ENCODE measurements around the gene DNA2. TPM values are rescaled to one million over a fixed set of nuclear protein-coding genes. Genes with fewer than 3 reads are reported as not detected.

DNA2 gene
- total RNA-seq, 1 experiment from 2014 or later: 29.0 TPM

GRCh38 chr10:68402276-68402675, 69.5 kb downstream of the DNA2 start:
- intact Hi-C loops (cut with micrococcal nuclease; ENCODE audit: unreplicated experiment) (no loop called here), in situ Hi-C loops (cut with HindIII; ENCODE audit: low pct_unique_long_range_greater_than_20kb, low sequenced_read_pairs) (no loop called here)
- no peak overlapping the region for H3K4me3 ChIP-seq (ENCODE audit: low read depth in 2 of 2, low read length in 2 of 2)
- no peaks in the 10 kb centered on the region for H3K27me3 ChIP-seq (ENCODE audit: control insufficient read depth, insufficient read depth, low read length)
- no peak for TF ChIP-seq REST (IDR thresholded peaks at IDR 0.05; ENCODE audit: insufficient read depth in 1 of 2, low read depth in 2 of 2, low read length in 1 of 2)
- no peak for TF ChIP-seq TCF7L2 (IDR thresholded peaks at IDR 0.05; ENCODE audit: low read depth, low read length)
- no peak for TF ChIP-seq SIN3A (IDR thresholded peaks at IDR 0.05; ENCODE audit: borderline replicate concordance, insufficient read depth, low read depth, low read length)
- no peak for TF ChIP-seq POLR2AphosphoS5 (IDR thresholded peaks at IDR 0.05; ENCODE audit: low read depth, low read length)
- TF ChIP-seq CTCF (IDR thresholded peaks at IDR 0.05): no peak
- ChIA-PET CTCF (no interaction called here), POLR2A (no interaction called here)
- no peak for DNase-seq (ENCODE audit: low read depth, low spot score)
- H3K9me3 ChIP-seq (ENCODE audit: control insufficient read depth, insufficient read depth, low read depth, low read length): no peaks in the 10 kb centered on the region
- no peak overlapping the region for H3K27ac ChIP-seq (ENCODE audit: low read length)
- H3K36me3 ChIP-seq (ENCODE audit: control insufficient read depth, insufficient read depth, low read length): peaks cover 4% of the 10 kb centered on the region
- H3K4me1 ChIP-seq (ENCODE audit: control insufficient read depth, insufficient read depth, low read length): peaks cover 13% of the 10 kb centered on the region
- no TSS peak for BruUV-seq (replicated peaks)
- ATAC-seq: no peak

GRCh38 chr10:68397005-68397404, 74.8 kb downstream of the DNA2 start:
- Histone ChIP-seq H3K4me3 (ENCODE audit: low read depth in 2 of 2, low read length in 2 of 2) (no peak overlapping the region), H3K9me3 (ENCODE audit: control insufficient read depth, insufficient read depth, low read depth, low read length) (no peaks in the 10 kb centered on the region), H3K27me3 (ENCODE audit: control insufficient read depth, insufficient read depth, low read length) (no peaks in the 10 kb centered on the region), H3K36me3 (ENCODE audit: control insufficient read depth, insufficient read depth, low read length) (peaks cover 13% of the 10 kb centered on the region; the same call in 1 of the 2 replicates), H3K4me1 (ENCODE audit: control insufficient read depth, insufficient read depth, low read length) (no peaks in the 10 kb centered on the region), H3K27ac (ENCODE audit: low read length) (no peak overlapping the region)
- ATAC-seq: no peak
- no TSS peak for BruUV-seq (replicated peaks)
- intact Hi-C loops (cut with micrococcal nuclease; ENCODE audit: unreplicated experiment): no loop called here
- POLR2A ChIA-PET: interaction anchor here (0.5 kb wide), 1 partner anchor 64 kb away, joined by 3 read pairs; the partner anchor contains the start of gene PBLD
- CTCF ChIA-PET: no interaction called here
- TF ChIP-seq POLR2AphosphoS5 (IDR thresholded peaks at IDR 0.05; ENCODE audit: low read depth, low read length): no peak
- no peak for TF ChIP-seq CTCF (IDR thresholded peaks at IDR 0.05)
- TF ChIP-seq SIN3A (IDR thresholded peaks at IDR 0.05; ENCODE audit: borderline replicate concordance, insufficient read depth, low read depth, low read length): no peak
- TF ChIP-seq TCF7L2 (IDR thresholded peaks at IDR 0.05; ENCODE audit: low read depth, low read length): no peak
- in situ Hi-C loops (cut with HindIII; ENCODE audit: low pct_unique_long_range_greater_than_20kb, low sequenced_read_pairs): loop anchor here (10.0 kb wide), 1 partner anchor 58 kb away; no protein-coding TSS in a partner anchor
- no peak for DNase-seq (ENCODE audit: low read depth, low spot score)
